Inflammatory macrophage (primary cell): ENCODE measurements around the gene RASGRP3.
"Not testable (repeated sequence)": the region's sequence is repeated elsewhere in the genome, so short reads cannot be mapped to it uniquely, and the experiment has no call there.

ENCODE experiments used
- DNase-seq, 2 donors: peaks; one replicate each; pipeline ENCODE4 v3.0.0-alpha.2; 2020 to 2022

The RASGRP3 gene

DNA sequence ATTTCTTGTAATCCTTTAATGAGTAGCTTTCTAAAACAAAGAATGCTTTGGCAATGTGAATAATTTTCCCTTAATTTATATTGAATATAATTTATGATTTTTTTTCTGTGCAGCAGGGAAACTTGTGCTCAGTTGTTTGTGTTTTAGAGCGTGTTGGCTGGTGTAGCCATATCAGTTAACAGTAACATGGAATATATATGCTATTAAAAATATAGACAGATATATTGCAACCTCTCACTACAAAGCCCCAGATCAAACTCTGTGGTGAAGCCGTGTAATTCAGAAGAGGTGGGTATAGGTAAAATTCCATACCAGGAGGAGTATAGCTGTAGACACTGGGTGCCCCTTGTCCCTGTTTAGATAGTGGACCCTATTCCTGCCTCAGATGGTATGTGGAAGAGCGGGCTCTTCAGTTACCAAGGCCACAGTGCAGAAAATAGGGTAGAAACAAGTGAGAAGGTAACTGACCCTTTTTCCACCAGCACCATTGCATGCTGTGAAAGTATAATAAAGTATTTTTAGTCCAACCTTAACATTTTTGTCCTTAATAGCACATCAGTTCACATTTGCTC, 18.1 kb upstream of the RASGRP3 start:
- no peak for DNase-seq

- DNase-seq: no peak
These were observed 16.7 kb upstream of the RASGRP3 start for GRCh38 chr2:33459745-33460144.

- not testable (repeated sequence) for DNase-seq
These were observed 13.9 kb upstream of the RASGRP3 start for GRCh38 chr2:33462512-33462911.

DNA sequence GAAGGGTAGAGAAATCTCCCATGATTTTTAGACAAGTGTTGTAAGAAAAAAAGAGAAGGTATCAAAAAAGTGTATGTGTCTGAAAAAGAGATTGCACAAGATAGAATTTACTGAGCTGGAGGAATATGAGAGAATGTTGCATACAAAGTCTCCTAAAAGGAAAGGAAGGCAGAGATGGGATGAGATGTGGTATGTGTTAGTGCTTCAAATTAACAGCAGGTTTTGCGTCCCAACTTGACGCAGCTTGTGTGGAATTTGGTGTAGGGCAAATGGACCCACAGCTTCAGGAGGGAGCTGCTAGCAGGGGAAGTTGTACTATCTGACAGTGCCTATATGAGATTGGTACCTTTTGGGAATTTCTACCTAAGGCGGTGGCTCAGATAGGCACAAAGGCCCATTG, 9.0 kb upstream of the RASGRP3 start:
- DNase-seq: no peak

DNA sequence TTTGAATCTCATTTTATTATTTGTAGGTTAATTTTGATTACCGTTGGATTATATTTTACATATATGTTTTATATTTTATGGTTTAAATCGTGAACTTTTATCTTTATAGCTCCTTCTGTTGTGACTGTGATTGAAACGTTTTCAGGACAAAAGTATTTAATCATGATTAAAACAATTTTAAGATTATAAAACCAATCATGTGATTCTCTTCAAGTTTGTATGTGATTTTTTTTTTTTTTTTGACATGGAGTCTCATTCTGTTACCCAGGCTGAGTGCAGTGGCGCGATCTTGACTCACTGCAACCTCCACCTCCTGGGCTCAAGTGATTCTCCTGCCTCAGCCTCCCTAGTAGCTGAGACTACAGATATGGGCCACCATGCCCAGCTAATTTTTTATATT, 7.2 kb upstream of the RASGRP3 start:
- no peak for DNase-seq

DNA sequence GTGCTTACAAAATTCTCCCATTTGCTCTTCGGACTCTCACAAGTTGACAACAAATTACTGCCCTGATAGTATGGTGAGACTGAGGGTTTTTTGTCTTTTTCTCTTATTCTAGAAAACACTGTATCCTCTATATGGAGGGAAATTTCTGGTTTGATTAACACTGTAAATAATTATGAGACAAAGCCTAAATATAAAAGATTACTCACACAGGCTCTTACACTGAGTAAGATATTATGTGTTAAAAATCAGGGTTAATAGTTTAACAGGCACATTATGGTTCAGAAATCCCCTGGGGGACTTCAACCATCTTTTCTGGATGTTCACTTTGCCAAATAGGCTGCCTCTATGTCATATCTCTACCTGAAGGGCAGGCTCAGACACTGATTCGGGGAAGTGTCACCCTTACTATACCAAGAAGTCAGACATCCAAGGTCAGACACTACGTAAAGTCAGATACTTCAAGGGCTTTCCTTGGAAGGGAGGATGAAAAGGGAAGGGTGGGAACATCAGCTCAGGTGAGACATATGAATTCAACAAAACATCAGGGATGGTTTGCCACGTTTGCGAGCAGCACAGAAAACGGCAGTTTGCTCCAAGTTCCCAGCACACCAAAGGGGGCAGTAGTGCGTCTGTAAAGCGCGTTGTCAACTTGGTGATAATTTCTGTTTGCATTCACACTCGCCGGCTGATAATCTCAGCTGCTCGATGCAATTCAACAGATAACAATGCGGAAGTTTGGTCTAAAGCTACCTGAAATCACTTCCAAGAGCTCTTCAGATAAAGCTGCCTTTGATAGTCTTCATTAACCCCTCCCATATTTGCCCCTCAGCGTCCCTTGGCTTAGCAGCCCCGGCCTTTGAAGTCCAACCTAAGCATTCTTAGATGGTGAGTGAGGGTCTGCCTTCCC, 972 bp upstream of the RASGRP3 start:
- peak; percentile 84 to 86 for DNase-seq

GRCh38 chr2:33476793-33477190, 343 bp downstream of the RASGRP3 start:
- DNase-seq: no peak

DNA sequence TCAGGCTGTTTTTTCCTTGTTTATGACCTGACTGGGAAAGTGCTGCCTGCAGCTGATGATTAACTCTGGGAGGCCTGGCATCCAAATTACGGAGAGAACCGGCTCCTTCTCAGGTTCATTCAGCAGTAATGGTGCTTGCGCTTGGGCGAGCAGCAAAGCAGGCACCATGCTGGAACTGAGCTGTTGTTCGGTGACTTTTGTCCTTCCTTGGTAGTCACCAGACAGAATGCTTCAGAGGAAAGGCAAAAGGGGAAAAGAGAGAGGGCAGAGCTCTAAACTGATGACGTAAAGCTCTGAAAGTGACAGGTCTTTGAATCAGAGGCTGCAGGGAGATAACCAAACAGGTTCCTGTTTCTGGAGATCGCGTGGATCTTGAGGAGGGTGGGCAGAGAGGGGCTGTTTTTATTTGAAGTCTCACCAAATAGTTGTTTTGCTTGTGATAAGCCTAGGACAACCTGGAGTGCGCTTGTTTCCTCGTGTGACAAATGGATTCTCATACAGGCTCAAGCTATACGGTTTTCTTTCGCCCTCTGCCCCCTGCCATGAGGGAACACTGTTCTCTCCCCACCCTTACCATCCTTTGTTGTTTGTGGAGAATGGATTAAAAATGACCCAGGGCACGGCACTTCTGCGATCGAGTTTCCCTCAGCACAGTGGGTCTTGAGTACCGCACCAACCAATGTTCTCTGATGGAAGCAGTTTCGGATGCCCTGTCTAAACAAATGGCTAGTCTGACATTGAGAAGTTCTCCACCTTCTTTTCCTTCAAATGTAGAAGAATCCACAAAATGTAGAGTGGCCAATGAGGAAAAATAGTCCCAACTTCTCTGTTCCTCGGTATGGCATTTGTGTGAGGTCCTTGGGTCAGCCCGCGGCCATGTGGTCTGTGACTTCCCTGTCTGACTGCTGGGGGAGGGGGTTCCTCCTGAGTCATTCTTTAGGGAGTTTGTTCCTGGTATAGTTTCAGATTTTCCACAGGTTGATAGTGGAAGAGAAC, 1.3 kb downstream of the RASGRP3 start:
- peak; percentile 84 to 88 for DNase-seq

DNA sequence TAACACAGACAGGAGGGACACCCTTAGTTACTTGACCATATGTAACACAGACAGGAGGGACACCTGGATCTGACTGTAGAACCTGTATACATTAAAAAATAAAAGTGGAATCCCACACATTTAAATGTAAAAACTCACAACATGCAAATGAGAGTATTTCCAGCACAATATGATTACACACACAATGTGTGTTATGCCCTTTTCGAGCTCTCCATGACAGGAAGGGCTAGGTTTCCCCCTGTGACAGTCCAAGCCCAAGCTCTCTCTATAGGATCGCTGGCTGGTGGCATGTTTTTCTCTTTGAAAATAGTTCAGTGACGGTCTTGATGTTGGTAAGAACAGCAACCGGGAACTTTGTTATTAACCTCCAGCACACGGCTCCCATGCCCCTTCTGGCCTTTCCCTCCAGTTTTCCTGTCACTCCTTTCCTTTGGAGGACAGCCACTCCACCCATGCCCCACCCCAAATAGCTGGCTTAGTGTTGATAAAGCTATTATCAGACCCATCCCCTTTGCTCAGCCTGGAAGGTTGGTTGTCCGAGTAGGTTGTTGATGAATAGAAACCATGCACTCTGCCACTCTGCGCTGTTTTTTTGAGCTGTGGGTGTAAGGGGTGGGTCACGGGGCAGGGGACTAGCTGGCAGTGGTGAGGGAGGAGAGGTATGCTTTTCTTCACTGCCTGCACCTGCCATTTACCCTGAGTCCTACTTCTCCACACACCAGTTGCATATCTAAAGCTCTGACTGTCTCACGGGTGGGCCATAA, 2.7 kb downstream of the RASGRP3 start:
- DNase-seq: no peak

DNA sequence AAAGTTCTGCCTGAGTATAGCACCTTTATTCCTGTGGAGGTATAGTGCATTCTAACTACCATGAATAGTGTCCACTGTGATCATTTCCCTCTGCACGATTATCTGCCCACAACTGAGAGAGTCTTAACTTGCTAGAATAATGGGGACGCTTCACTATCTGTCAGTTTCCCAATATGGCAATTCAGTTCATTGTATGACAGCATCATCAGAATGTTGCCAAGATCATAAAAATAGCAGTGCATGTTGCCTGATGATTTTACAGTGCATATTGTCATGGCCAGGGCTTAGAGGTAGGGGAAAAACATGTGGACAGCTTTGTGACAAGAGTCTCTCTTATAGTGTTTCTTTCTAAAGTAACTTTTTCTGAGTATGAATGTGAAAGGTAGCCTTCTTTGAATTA, 6.1 kb downstream of the RASGRP3 start:
- DNase-seq: no peak

DNA sequence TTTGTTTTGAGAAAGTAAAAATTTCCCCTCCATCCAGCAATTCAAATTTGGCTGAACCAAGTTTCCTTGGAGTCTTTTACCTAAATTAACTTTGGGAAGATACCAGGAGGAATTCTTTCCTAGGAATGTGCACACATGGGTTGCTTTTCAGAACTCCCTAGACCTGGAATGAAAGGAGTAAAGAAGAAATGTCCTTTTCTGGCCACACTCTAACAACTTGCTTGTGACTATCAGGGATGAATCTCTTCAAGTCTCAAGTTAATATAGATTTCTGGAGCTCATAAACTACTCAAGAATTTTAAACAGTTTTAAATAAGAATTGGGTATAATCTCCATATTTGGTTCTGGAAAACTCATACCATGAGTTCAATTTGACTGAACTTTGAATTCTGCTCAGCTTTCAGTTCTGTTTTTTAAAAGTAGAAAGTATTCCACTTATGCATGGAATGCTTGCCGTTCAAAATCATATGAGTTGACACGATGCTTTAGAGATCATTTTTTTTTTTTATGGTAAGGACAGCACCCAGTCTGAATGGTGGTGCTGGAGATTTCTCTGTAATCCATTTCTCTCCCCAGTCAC, 7.7 kb downstream of the RASGRP3 start:
- peak; percentile 15 to 23 for DNase-seq

DNA sequence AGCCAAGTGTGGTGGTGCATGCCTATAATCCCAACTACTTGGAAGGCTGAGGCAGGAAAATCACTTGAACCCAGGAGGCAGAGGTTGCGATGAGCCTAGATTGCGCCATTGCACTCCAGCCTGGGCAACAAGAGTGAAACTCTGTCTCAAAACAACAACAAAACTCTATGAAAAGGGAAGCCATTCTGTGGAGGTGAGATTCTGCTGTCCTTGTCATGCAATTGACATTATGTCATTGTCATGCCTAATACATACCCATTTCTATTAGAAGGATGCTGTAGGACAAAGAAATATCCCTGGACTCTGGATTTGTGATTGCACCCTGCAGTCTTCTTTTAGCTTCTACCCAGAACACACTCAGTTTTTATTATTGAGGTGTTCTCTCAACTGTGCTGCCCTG, 8.6 kb downstream of the RASGRP3 start:
- DNase-seq: peak; percentile 22 to 55

DNA sequence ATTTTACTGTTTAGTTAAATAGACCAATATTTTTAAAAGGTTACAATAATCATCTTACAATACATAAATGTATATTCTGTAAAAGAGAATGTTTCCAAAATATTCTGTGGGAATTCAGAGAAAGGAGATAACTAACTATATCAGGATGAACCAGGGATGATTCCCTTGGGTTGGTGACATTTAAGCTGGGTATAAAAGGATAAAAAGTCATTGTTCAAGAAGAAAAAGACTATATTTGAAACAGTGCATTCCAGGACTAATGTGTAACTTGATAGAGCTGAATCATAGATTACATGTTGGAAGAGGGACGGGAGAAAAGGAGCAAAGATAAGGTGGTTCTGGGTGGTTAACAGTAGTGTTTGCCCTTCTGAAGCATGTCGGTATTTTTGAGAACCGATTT, 10.1 kb downstream of the RASGRP3 start:
- no peak for DNase-seq

DNA sequence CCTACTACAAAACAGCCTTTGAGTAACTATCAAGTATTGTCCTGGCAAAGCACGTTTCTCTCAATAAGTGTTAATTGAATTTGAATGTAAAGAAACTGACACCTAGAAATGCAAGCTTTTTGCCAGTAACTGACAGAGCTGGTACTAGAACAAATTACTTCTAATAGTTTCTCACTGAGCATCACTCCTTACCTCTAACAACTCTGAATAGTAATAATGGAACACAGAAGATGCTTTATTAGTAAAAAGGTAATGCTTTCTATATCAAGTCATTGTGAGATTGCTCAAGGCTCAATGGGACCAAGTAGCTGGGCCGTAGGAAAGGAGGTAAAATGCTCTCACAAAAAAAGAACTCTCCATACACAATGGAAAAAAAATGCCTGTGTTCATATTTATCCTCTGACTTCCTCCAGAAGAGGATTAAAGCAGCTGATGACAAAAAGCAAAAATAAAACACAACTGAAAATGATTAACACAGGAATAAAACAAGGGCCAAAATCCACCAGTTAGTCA, 11.8 kb downstream of the RASGRP3 start:
- DNase-seq: no peak

DNA sequence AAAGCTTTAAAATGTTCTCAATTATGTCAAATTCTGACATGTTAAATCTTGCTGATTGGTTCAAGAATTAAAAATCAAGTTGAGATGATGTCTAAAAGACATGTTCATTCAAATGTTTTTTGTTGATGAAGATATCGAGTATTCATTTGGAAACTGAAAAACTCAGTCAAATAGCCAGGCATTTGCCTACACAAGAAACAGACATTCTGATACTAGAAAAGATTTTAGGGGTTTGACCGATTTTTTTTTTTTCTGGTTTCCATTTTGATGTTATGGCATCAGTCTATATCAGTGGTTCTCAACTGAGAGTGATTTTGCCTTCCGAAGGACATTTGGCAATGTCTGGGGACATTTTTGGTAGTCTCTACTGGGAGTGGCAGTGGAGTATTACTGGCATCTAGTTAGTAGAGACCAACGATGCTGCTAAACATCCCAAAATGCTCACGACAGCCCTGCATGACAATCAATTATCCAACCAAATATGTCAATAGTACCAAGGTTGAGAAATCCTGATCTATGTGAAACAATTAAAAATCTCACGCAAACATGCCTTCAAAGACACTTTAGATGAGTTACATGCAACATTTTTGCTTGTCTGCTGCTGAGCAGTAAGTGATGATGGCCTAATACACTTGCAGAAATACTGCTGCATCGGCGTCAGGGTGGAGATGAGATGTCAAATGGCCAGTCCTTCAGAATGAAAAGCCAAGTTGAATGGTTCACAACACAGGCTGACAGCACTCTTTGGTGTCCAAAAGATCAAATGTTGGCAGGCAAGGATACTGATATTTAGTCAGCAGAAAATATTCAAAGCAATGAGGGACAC, 12.5 kb downstream of the RASGRP3 start:
- no peak for DNase-seq

DNA sequence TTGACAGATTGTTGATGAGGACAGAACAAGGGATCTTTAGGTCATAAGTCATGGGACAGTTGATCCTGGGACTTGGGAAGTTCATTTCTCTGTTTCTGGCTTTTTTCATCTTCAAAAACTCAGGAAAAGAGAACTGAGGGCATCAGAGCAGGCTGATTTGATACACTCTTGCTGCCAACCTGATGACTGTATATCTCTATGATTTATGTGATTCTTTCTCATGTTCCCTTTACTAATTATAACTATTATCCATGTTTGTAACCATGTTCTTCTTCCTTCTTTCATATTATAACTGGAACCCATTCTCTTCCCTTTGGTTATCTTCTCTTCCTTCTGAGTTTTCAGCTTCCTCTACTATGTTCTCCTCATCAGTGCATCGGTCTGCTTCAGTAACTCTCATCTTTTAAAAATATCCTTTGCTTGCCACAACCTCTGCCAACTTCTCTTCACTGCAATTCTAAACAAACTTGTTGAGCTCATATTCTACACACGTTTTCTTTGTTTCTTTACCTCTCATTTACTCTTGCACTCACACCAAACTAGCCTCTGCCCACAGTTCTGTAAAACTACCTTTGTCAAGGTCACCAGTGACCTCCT, 13.5 kb downstream of the RASGRP3 start:
- no peak for DNase-seq

GRCh38 chr2:33491441-33492084, 15.1 kb downstream of the RASGRP3 start:
- no peak for DNase-seq

DNA sequence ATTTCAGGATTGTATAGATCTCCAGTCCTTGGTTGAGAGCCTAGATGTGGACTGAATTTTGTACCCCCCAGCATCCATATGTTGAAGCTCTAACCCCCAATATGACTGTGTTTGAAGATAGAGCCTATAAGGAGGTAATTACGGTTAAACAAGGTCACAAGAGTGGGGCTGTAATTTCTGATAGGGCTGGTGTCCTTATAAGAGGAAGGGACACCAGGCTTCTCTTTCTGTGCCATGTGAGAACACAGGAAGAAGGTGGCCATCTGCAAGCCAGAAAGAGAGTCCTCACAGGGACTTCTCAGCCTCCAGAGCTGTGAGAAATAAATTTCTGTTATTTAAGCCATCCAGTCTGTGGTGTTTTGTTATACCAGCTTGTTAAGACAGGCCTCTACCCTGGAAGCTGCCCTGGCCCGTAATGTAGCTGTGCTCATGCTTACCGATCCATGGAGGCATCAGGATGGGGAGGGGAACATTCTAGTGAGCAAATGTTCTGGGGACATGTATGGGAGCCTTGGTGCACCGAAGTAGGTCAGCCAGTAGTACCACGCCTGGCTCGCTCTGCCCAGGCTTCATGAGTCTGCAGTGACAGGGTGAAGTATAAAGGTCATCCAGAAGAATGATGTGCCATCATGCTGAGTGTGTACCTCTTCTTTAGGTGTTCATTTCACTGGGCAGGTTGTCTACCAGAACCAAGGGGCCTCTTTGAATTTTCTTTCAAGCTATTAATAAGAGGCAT, 16.1 kb downstream of the RASGRP3 start:
- no peak for DNase-seq
